DOHH2 (cell line): ENCODE measurements around the gene TAF1B.

ENCODE experiments used
- H3F3A ChIP-seq: fragments of 200-600 bp; sonication (generic), shearing (Covaris generic); 2 replicates; pipeline ENCODE4 v1.6.0; 2016; ENCODE audit warnings: antibody characterized with exemption, mild to moderate bottlenecking; ENCODE audit not compliant: control insufficient read depth, insufficient read depth
- H3K27ac ChIP-seq: fragments of 200-600 bp; sonication (generic); 2 replicates; pipeline ENCODE4 v1.5.1; 2014; ENCODE audit warnings: low read depth, mild to moderate bottlenecking, low read length, moderate library complexity
- H3K27me3 ChIP-seq: fragments of 200-600 bp; sonication (generic); 2 replicates; pipeline ENCODE4 v1.6.1; 2014; ENCODE audit warnings: mild to moderate bottlenecking, low read length, mixed read lengths; ENCODE audit not compliant: control insufficient read depth
- H3K36me3 ChIP-seq: fragments of 200-600 bp; sonication (generic); 2 replicates; pipeline ENCODE4 v1.6.1; 2014; ENCODE audit warnings: mild to moderate bottlenecking, low read length, moderate library complexity, mixed read lengths; ENCODE audit not compliant: control insufficient read depth
- H3K4me1 ChIP-seq: fragments of 200-600 bp; sonication (generic); 2 replicates; pipeline ENCODE4 v1.6.1; 2014; ENCODE audit warnings: mild to moderate bottlenecking, low read length, mixed read lengths; ENCODE audit not compliant: control insufficient read depth
- H3K4me2 ChIP-seq: fragments of 200-600 bp; sonication (generic); 2 replicates; pipeline ENCODE4 v1.6.0; 2014; ENCODE audit warnings: mild to moderate bottlenecking, low read length, moderate library complexity
- H3K4me3 ChIP-seq: fragments of 200-600 bp; sonication (generic); 2 replicates; pipeline ENCODE4 v1.5.1; 2014; ENCODE audit warnings: mild to moderate bottlenecking, low read length, mixed read lengths
- H3K79me2 ChIP-seq: fragments of 200-600 bp; sonication (generic); 2 replicates; pipeline ENCODE4 v1.6.1; 2014; ENCODE audit warnings: mild to moderate bottlenecking, low read length, mixed read lengths; ENCODE audit not compliant: control insufficient read depth
- H3K9me2 ChIP-seq: fragments of 200-600 bp; sonication (generic); replicated peaks from 2 replicates; pipeline ENCODE4 v1.6.1; 2014; ENCODE audit warnings: mild to moderate bottlenecking, low read length, mixed read lengths; ENCODE audit not compliant: control insufficient read depth
- H3K9me3 ChIP-seq: fragments of 200-600 bp; sonication (generic); 2 replicates; pipeline ENCODE4 v1.6.1; 2014; ENCODE audit warnings: antibody characterized with exemption, low read length, mixed read lengths; ENCODE audit not compliant: control insufficient read depth, insufficient read depth
- H4K20me1 ChIP-seq: fragments of 200-600 bp; sonication (generic); 2 replicates; pipeline ENCODE4 v1.6.0; 2014; ENCODE audit warnings: low read depth, mild to moderate bottlenecking, antibody characterized with exemption, low read length, moderate library complexity; ENCODE audit not compliant: control insufficient read depth, insufficient read depth
- CTCF ChIP-seq: fragments of 200-600 bp; sonication (generic); IDR thresholded peaks from one replicate; pipeline ENCODE4 v1.5.1; 2014; ENCODE audit warnings: antibody characterized with exemption, mild to moderate bottlenecking, low read depth, low read length; ENCODE audit not compliant: poor library complexity, severe bottlenecking
- EZH2phosphoT487 ChIP-seq: fragments of 200-600 bp; sonication (generic); IDR thresholded peaks from 2 replicates; pipeline ENCODE4 v1.6.1; 2017; ENCODE audit warnings: borderline replicate concordance, mild to moderate bottlenecking, antibody characterized with exemption, low read length, moderate library complexity, mixed read lengths

The TAF1B gene

GRCh38 chr2:9909106-9909505 lies 65.8 kb downstream of the TAF1B start:
- Histone ChIP-seq H3K27ac (no peak overlapping the region), H3K27me3 (no peaks in the 10 kb centered on the region), H3K4me1 (no peaks in the 10 kb centered on the region), H3K4me2 (no peak overlapping the region), H3K4me3 (no peak overlapping the region), H4K20me1 (no peaks in the 10 kb centered on the region), H3K79me2 (no peaks in the 10 kb centered on the region), H3K9me3 (no peaks in the 10 kb centered on the region), H3F3A (no peaks in the 10 kb centered on the region), H3K9me2 (no peaks in the 10 kb centered on the region), H3K36me3 (peaks cover 13% of the 10 kb centered on the region)
- TF ChIP-seq EZH2phosphoT487, result no peak

GRCh38 chr2:9910699-9911098 lies 67.4 kb downstream of the TAF1B start:
- H3K9me3 ChIP-seq, result no peaks in the 10 kb centered on the region
- no peaks in the 10 kb centered on the region for H3K79me2 ChIP-seq
- no peaks in the 10 kb centered on the region for H3K9me2 ChIP-seq
- H4K20me1 ChIP-seq, result no peaks in the 10 kb centered on the region
- H3K4me3 ChIP-seq, result no peak overlapping the region
- TF ChIP-seq CTCF, result no peak
- no peak for TF ChIP-seq EZH2phosphoT487
- H3F3A ChIP-seq, result no peaks in the 10 kb centered on the region
- no peak overlapping the region for H3K4me2 ChIP-seq
- peaks cover 16% of the 10 kb centered on the region for H3K36me3 ChIP-seq
- no peak overlapping the region for H3K27ac ChIP-seq
- no peaks in the 10 kb centered on the region for H3K27me3 ChIP-seq
- H3K4me1 ChIP-seq, result no peaks in the 10 kb centered on the region

GRCh38 chr2:9912468-9912867 lies 69.2 kb downstream of the TAF1B start:
- Histone ChIP-seq H3K79me2 (no peaks in the 10 kb centered on the region), H4K20me1 (no peaks in the 10 kb centered on the region), H3K27ac (no peak overlapping the region), H3K4me3 (no peak overlapping the region), H3K27me3 (no peaks in the 10 kb centered on the region), H3K9me2 (no peaks in the 10 kb centered on the region), H3K4me1 (no peaks in the 10 kb centered on the region), H3K9me3 (no peaks in the 10 kb centered on the region), H3K36me3 (peaks cover 18% of the 10 kb centered on the region), H3K4me2 (no peak overlapping the region), H3F3A (no peaks in the 10 kb centered on the region)
- TF ChIP-seq CTCF, result no peak
- no peak for TF ChIP-seq EZH2phosphoT487

GRCh38 chr2:9914384-9915065 lies 71.3 kb downstream of the TAF1B start:
- Histone ChIP-seq H3K9me2 (no peaks in the 10 kb centered on the region), H3K9me3 (no peaks in the 10 kb centered on the region), H3K27ac (no peak overlapping the region), H3K36me3 (peaks cover 19% of the 10 kb centered on the region), H3F3A (no peaks in the 10 kb centered on the region), H3K4me2 (no peak overlapping the region), H3K4me3 (no peak overlapping the region), H3K79me2 (no peaks in the 10 kb centered on the region), H3K4me1 (no peaks in the 10 kb centered on the region), H3K27me3 (no peaks in the 10 kb centered on the region), H4K20me1 (no peaks in the 10 kb centered on the region)
- no peak for TF ChIP-seq CTCF
- TF ChIP-seq EZH2phosphoT487, result no peak
